SK-N-SH (cell line): Measurements from ENCODE around the gene HOXD13.

Experiments used
- ELF1 ChIP-seq: IDR thresholded peaks from 2 replicates; pipeline ENCODE4 v1.4.0; 2012
- FOXJ3 ChIP-seq: sonication (generic); formaldehyde crosslinking; IDR thresholded peaks from 2 replicates; pipeline ENCODE4 v1.5.1; 2020; ENCODE audit warnings: mild to moderate bottlenecking, missing genetic modification reagents
- JUND ChIP-seq: IDR thresholded peaks from 2 replicates; pipeline ENCODE4 v1.4.0; 2012
- TAF1 ChIP-seq: IDR thresholded peaks from 2 replicates; pipeline ENCODE4 v1.6.1; 2012; ENCODE audit warnings: low read depth, mild to moderate bottlenecking, low read length, moderate library complexity, borderline replicate concordance
- TF ChIP-seq, protein P1 (sequence below): fragments of 200-600 bp; sonication (generic); IDR thresholded peaks from 2 replicates; pipeline ENCODE4 v1.6.1; 2017; ENCODE audit warnings: antibody characterized with exemption, mild to moderate bottlenecking, moderate library complexity
- TF ChIP-seq, protein P2 (sequence below): IDR thresholded peaks from 2 replicates; pipeline ENCODE4 v1.4.0; 2012; ENCODE audit warnings: low read depth, borderline replicate concordance

DNA sequence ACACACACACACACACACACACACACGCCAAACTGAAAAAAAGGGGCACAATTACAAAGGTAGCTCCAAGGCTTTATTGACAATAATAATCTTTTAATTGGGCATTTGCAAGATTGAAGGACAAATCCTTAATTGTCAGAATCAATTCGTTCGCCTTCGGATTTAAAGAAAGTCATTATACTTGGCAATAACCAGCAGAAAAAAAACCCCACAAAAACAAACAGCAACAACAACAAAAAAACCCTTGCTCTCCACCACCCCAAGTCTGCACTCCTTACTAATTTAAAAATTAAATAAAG lies 35.2 kb downstream of the HOXD13 start:
- TF ChIP-seq, protein P1, sequence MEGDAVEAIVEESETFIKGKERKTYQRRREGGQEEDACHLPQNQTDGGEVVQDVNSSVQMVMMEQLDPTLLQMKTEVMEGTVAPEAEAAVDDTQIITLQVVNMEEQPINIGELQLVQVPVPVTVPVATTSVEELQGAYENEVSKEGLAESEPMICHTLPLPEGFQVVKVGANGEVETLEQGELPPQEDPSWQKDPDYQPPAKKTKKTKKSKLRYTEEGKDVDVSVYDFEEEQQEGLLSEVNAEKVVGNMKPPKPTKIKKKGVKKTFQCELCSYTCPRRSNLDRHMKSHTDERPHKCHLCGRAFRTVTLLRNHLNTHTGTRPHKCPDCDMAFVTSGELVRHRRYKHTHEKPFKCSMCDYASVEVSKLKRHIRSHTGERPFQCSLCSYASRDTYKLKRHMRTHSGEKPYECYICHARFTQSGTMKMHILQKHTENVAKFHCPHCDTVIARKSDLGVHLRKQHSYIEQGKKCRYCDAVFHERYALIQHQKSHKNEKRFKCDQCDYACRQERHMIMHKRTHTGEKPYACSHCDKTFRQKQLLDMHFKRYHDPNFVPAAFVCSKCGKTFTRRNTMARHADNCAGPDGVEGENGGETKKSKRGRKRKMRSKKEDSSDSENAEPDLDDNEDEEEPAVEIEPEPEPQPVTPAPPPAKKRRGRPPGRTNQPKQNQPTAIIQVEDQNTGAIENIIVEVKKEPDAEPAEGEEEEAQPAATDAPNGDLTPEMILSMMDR, result no peak
- TF ChIP-seq, protein P2, sequence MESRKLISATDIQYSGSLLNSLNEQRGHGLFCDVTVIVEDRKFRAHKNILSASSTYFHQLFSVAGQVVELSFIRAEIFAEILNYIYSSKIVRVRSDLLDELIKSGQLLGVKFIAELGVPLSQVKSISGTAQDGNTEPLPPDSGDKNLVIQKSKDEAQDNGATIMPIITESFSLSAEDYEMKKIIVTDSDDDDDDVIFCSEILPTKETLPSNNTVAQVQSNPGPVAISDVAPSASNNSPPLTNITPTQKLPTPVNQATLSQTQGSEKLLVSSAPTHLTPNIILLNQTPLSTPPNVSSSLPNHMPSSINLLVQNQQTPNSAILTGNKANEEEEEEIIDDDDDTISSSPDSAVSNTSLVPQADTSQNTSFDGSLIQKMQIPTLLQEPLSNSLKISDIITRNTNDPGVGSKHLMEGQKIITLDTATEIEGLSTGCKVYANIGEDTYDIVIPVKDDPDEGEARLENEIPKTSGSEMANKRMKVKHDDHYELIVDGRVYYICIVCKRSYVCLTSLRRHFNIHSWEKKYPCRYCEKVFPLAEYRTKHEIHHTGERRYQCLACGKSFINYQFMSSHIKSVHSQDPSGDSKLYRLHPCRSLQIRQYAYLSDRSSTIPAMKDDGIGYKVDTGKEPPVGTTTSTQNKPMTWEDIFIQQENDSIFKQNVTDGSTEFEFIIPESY, result no peak
- TF ChIP-seq ELF1 (no peak), JUND (no peak), TAF1 (no peak), FOXJ3 (CRISPR knock-in tag) (no peak)
